KOPT-K1 (cell line): Measurements from ENCODE around the gene CWC27.
"Not testable (repeated sequence)": the region's sequence is repeated elsewhere in the genome, so short reads cannot be mapped to it uniquely, and the experiment has no call there.

Source experiments
- H3K27ac ChIP-seq: fragments of 200-600 bp; sonication (generic); 2 replicates; pipeline ENCODE4 v1.5.1; 2016; ENCODE audit warnings: antibody characterized with exemption, mild to moderate bottlenecking, low read depth, low read length; ENCODE audit not compliant: poor library complexity, severe bottlenecking
- H3K36me3 ChIP-seq: fragments of 200-600 bp; sonication (generic); 2 replicates; pipeline ENCODE4 v1.5.1; 2017; ENCODE audit warnings: antibody characterized with exemption, mild to moderate bottlenecking, low read length, moderate library complexity; ENCODE audit not compliant: insufficient read depth
- H3K9me3 ChIP-seq: fragments of 200-600 bp; sonication (generic); 2 replicates; pipeline ENCODE4 v1.5.1; 2017; ENCODE audit warnings: antibody characterized with exemption, low read length, mild to moderate bottlenecking; ENCODE audit not compliant: insufficient read depth, poor library complexity, severe bottlenecking

Gene CWC27

GRCh38 chr5:64895748-64896147 lies 127.0 kb downstream of the CWC27 start:
- Histone ChIP-seq H3K27ac (no peak overlapping the region), H3K36me3 (no peaks in the 10 kb centered on the region), H3K9me3 (no peaks in the 10 kb centered on the region)

GRCh38 chr5:64899838-64900237 lies 131.1 kb downstream of the CWC27 start:
- Histone ChIP-seq H3K9me3 (no peaks in the 10 kb centered on the region), H3K36me3 (no peaks in the 10 kb centered on the region), H3K27ac (no peak overlapping the region)

- H3K27ac ChIP-seq, result no peak overlapping the region
- no peaks in the 10 kb centered on the region for H3K36me3 ChIP-seq
These were observed 131.9 kb downstream of the CWC27 start for GRCh38 chr5:64900618-64901017.

GRCh38 chr5:64907399-64907798 lies 138.7 kb downstream of the CWC27 start:
- not testable (repeated sequence) for H3K9me3 ChIP-seq, H3K27ac ChIP-seq, H3K36me3 ChIP-seq

More at GRCh38 chr5:64900618-64901017, 131.9 kb downstream of the CWC27 start:
- no peaks in the 10 kb centered on the region for H3K9me3 ChIP-seq

- peaks cover 2% of the 10 kb centered on the region; the same call in 1 of the 2 replicates for H3K36me3 ChIP-seq
- H3K9me3 ChIP-seq, result peaks cover 12% of the 10 kb centered on the region
- H3K27ac ChIP-seq, result no peak overlapping the region
These were observed 145.7 kb downstream of the CWC27 start for GRCh38 chr5:64914396-64914795.

- no peak overlapping the region for H3K27ac ChIP-seq
- H3K36me3 ChIP-seq, result peaks cover 19% of the 10 kb centered on the region; the same call in 1 of the 2 replicates
- H3K9me3 ChIP-seq, result peaks cover 43% of the 10 kb centered on the region
These were observed 149.4 kb downstream of the CWC27 start for GRCh38 chr5:64918083-64918482.

GRCh38 chr5:64921386-64921785 lies 152.7 kb downstream of the CWC27 start:
- Histone ChIP-seq H3K36me3 (peaks cover 19% of the 10 kb centered on the region; the same call in 1 of the 2 replicates), H3K27ac (no peak overlapping the region), H3K9me3 (peaks cover 43% of the 10 kb centered on the region)

- no peak overlapping the region for H3K27ac ChIP-seq
- peaks cover 34% of the 10 kb centered on the region for H3K9me3 ChIP-seq
- H3K36me3 ChIP-seq, result peaks cover 19% of the 10 kb centered on the region; the same call in 1 of the 2 replicates
These were observed 154.5 kb downstream of the CWC27 start for GRCh38 chr5:64923151-64923685.

GRCh38 chr5:64925123-64925522 lies 156.4 kb downstream of the CWC27 start:
- H3K36me3 ChIP-seq, result peaks cover 10% of the 10 kb centered on the region; the same call in 1 of the 2 replicates

GRCh38 chr5:64929833-64930232 lies 161.1 kb downstream of the CWC27 start:
- Histone ChIP-seq H3K9me3 (no peaks in the 10 kb centered on the region), H3K27ac (no peak overlapping the region), H3K36me3 (no peaks in the 10 kb centered on the region)

More at GRCh38 chr5:64925123-64925522, 156.4 kb downstream of the CWC27 start:
- Histone ChIP-seq H3K27ac (no peak overlapping the region), H3K9me3 (peaks cover 24% of the 10 kb centered on the region)

GRCh38 chr5:64930672-64931318 lies 162.1 kb downstream of the CWC27 start:
- no peaks in the 10 kb centered on the region for H3K36me3 ChIP-seq
- no peak overlapping the region for H3K27ac ChIP-seq
- H3K9me3 ChIP-seq, result no peaks in the 10 kb centered on the region

- not testable (repeated sequence) for H3K9me3 ChIP-seq, H3K27ac ChIP-seq, H3K36me3 ChIP-seq
These were observed 170.7 kb downstream of the CWC27 start for GRCh38 chr5:64939422-64939771.

- Histone ChIP-seq H3K36me3 (no peaks in the 10 kb centered on the region), H3K27ac (no peak overlapping the region), H3K9me3 (no peaks in the 10 kb centered on the region)
These were observed 171.2 kb downstream of the CWC27 start for GRCh38 chr5:64939772-64940510.

- Histone ChIP-seq H3K9me3 (no peaks in the 10 kb centered on the region), H3K27ac (no peak overlapping the region), H3K36me3 (no peaks in the 10 kb centered on the region)
These were observed 173.7 kb downstream of the CWC27 start for GRCh38 chr5:64942460-64942859.

GRCh38 chr5:64944868-64945267 lies 176.1 kb downstream of the CWC27 start:
- Histone ChIP-seq H3K36me3 (no peaks in the 10 kb centered on the region), H3K27ac (no peak overlapping the region), H3K9me3 (no peaks in the 10 kb centered on the region)
